ENCODE results near the gene TEKTIP1. TPM values are rescaled to one million over a fixed set of nuclear protein-coding genes. Genes with fewer than 3 reads are reported as not detected.

TEKTIP1 gene
- total and polyA plus RNA-seq, 2 donors from 2014 or later, result 1.2 to 9.2 TPM

DNA sequence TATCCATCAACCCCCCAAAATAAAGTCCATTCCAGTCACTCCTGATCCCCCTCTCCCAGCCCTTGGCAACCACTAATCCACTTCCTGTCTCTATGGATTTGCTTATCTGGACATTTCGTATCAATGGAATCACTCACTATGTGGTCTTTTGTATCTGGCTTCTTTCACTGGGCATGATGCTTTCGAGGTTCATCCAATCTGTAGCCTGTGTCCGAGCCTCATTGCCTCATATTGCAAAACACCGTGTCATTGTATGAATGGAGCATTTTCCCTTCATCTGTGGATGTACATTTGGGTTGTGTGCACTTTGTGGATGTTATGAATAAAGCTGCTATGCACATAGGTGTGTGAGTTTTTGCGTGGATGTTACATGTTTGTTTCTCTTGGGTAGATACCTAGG is 34.2 kb upstream of the TEKTIP1 start:
- FAIRE-seq (no peak), DNase-seq (no peak)
- Histone ChIP-seq H3K27ac (ENCODE audit: low read depth in 2 of 2, low read length in 2 of 2) (no peak overlapping the region), H3K36me3 (ENCODE audit: control insufficient read depth in 2 of 3, insufficient read depth in 3 of 3, low read length in 3 of 3) (peaks cover 0 to 3% (median 0%) of the 10 kb centered on the region in 3 donors), H3K4me3 (ENCODE audit: low read length in 3 of 3) (no peak overlapping the region), H3K27me3 (ENCODE audit: control insufficient read depth, insufficient read depth, low read length) (no peaks in the 10 kb centered on the region), H3K9me3 (ENCODE audit: control insufficient read depth in 2 of 3, insufficient read depth in 1 of 3, low read length in 3 of 3) (no peaks in the 10 kb centered on the region), H3K9ac (ENCODE audit: low read length in 3 of 3) (no peak overlapping the region), H3K4me1 (ENCODE audit: control insufficient read depth in 2 of 3, insufficient read depth in 2 of 3, low read depth in 1 of 3, low read length in 3 of 3) (peaks cover 0 to 9% (median 3%) of the 10 kb centered on the region in 3 donors)
- intact Hi-C loops (cut with DNase I), result no loop called here
- TF ChIP-seq, protein P1, sequence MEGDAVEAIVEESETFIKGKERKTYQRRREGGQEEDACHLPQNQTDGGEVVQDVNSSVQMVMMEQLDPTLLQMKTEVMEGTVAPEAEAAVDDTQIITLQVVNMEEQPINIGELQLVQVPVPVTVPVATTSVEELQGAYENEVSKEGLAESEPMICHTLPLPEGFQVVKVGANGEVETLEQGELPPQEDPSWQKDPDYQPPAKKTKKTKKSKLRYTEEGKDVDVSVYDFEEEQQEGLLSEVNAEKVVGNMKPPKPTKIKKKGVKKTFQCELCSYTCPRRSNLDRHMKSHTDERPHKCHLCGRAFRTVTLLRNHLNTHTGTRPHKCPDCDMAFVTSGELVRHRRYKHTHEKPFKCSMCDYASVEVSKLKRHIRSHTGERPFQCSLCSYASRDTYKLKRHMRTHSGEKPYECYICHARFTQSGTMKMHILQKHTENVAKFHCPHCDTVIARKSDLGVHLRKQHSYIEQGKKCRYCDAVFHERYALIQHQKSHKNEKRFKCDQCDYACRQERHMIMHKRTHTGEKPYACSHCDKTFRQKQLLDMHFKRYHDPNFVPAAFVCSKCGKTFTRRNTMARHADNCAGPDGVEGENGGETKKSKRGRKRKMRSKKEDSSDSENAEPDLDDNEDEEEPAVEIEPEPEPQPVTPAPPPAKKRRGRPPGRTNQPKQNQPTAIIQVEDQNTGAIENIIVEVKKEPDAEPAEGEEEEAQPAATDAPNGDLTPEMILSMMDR (IDR thresholded peaks at IDR 0.05; ENCODE audit: borderline replicate concordance, extremely low read depth, insufficient read depth), result no peak

DNA sequence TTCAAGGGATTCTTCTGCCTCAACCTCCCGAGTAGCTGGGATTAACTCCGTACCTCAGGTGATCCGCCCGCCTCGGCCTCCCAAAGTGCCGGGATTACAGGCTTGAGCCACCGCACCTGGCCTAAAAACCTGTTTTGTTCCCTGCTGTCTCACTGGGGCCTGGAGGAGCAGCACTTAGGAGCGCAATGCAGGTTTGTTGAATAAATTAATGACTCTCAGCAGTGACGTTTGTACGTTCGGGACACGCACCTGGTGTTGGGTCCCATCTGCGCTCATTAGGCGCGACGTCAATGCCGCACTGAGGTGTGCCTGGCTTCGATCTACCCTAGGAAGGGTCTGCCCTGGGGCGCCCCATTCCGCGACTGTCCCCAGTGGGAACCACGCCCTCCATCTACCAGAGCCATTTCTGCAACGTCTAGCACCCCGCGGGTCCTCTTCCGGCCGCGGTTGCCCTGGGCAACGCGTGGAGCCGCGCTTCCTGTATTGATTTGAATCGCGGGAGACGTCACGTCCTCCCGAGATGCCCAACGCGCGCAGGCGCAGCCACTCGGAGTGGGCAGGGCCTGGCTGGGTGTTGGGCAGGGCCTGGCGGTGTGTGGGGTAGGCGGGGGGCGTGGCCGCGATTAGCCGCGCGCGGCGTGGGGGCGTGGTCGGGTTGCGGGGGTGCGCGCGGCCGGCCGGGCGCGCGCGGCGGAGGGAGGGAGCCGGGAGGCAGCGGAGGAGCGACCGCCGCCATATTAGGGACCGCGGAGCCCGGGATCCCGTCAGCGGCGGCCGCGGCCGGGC is 33.2 kb upstream of the TEKTIP1 start, which contains the start of gene FZR1:
Gene FZR1 (plus strand): TSS at position 714 of the 786 bp plus-strand sequence. CDS start 16,679 bp downstream, outside the sequence.
- H3K9ac ChIP-seq (ENCODE audit: low read length in 3 of 3), result peak within 1 kb of the TSS; percentile 80 to 85 (median 83)
- peak within 1 kb of the TSS; percentile 80 to 84 for H3K27ac ChIP-seq (ENCODE audit: low read depth in 2 of 2, low read length in 2 of 2)
- H3K9me3 ChIP-seq (ENCODE audit: control insufficient read depth in 2 of 3, insufficient read depth in 1 of 3, low read length in 3 of 3), result no peaks in the 10 kb centered on the region
- DNase-seq, result peak; percentile 99 to 100 (median 100)
- peak within 1 kb of the TSS; percentile 77 to 97 (median 93) for H3K4me3 ChIP-seq (ENCODE audit: low read length in 3 of 3)
- peaks cover 0 to 6% (median 0%) of the 10 kb centered on the region in 3 donors for H3K4me1 ChIP-seq (ENCODE audit: control insufficient read depth in 2 of 3, insufficient read depth in 2 of 3, low read depth in 1 of 3, low read length in 3 of 3)
- intact Hi-C loops (cut with DNase I), result no loop called here
- TF ChIP-seq, protein P1 (IDR thresholded peaks at IDR 0.05; ENCODE audit: borderline replicate concordance, extremely low read depth, insufficient read depth), result no peak
- H3K36me3 ChIP-seq (ENCODE audit: control insufficient read depth in 2 of 3, insufficient read depth in 3 of 3, low read length in 3 of 3), result peaks cover 0 to 6% (median 0%) of the 10 kb centered on the region in 3 donors
- no peaks in the 10 kb centered on the region for H3K27me3 ChIP-seq (ENCODE audit: control insufficient read depth, insufficient read depth, low read length)
- FAIRE-seq, result no peak

DNA sequence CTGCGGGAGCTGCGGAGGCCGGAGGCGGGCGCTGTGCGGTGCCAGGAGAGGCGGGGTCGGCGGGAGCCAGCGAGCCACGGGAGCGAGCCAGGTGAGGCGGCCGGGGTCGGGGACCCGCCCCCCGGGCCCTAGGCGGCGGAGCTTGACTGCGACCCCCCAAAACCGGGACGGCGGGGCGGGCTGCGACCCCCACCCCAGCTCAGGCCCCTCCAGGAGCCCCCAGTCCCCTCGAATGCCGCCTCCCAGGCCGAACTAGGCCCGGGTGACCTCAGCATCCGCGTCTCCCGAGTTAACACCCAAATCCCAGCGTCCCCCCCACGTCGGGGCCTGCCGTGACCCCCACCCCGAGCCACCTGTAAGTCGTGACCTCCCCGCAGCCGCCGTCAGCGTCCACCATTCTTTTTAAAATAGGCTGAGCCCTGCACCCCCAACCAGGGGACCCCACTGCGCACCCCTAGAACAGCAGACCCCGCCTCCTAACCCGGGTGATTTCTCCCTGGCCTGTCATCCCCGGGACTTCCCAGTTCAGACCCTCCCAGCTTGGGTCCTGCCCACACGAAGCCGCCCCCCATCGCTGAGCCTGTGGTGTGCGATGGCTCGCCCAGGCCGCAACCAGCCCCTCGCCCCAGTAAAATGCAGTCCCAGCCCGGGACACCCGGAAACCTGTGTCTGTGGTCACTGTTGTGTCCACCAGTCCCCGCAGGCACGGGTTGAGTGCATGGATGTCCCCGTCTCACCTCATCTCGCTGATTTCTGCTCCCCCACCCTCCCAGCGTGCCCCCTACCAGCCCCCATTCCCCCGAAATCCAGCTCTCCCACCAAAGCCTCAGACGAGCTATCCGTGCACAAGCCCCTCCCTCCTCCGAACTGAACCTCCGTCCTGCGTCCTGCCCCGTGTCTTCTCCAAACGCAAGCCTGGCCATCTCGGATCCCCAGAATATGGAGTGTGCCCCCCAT is 32.3 kb upstream of the TEKTIP1 start:
- intact Hi-C loops (cut with DNase I), result no loop called here
- Histone ChIP-seq H3K9ac (ENCODE audit: low read length in 3 of 3) (peak overlapping the region; percentile 39 to 85 (median 73)), H3K27me3 (ENCODE audit: control insufficient read depth, insufficient read depth, low read length) (no peaks in the 10 kb centered on the region), H3K4me1 (ENCODE audit: control insufficient read depth in 2 of 3, insufficient read depth in 2 of 3, low read depth in 1 of 3, low read length in 3 of 3) (peaks cover 0 to 6% (median 0%) of the 10 kb centered on the region in 3 donors), H3K36me3 (ENCODE audit: control insufficient read depth in 2 of 3, insufficient read depth in 3 of 3, low read length in 3 of 3) (peaks cover 0 to 6% (median 0%) of the 10 kb centered on the region in 3 donors), H3K27ac (ENCODE audit: low read depth in 2 of 2, low read length in 2 of 2) (peak overlapping the region in 1 of 2 donors; percentile 51), H3K4me3 (ENCODE audit: low read length in 3 of 3) (peak overlapping the region; percentile 61 to 72 (median 69)), H3K9me3 (ENCODE audit: control insufficient read depth in 2 of 3, insufficient read depth in 1 of 3, low read length in 3 of 3) (no peaks in the 10 kb centered on the region)
- TF ChIP-seq, protein P1 (IDR thresholded peaks at IDR 0.05; ENCODE audit: borderline replicate concordance, extremely low read depth, insufficient read depth), result no peak
- DNase-seq (peak in 3 of 5 donors; percentile 52 to 92 (median 88)), FAIRE-seq (no peak)

All from kidney (tissue), 14 donors.